ENCODE data around the gene IGSF3.

DNA sequence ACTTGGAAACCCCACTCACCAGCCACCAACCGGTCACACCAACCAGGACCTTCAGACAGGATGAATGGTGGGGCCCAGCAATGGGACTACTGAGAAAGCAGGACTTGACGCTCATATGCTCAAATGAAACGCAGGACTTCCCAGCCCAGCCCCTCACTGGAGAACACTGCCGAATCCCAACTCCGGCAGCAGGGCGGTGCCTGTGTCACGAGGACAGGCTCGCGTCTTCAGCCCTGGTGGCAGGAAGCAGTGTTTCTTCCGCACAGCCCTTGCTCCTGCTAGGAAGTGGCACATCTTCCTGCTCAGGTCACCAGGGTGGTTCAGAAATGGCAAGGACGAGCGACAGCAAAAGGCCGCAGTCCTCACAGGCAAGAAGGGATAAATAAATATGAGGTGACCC is 135.6 kb downstream of the IGSF3 start:
- TF ChIP-seq, protein P1, sequence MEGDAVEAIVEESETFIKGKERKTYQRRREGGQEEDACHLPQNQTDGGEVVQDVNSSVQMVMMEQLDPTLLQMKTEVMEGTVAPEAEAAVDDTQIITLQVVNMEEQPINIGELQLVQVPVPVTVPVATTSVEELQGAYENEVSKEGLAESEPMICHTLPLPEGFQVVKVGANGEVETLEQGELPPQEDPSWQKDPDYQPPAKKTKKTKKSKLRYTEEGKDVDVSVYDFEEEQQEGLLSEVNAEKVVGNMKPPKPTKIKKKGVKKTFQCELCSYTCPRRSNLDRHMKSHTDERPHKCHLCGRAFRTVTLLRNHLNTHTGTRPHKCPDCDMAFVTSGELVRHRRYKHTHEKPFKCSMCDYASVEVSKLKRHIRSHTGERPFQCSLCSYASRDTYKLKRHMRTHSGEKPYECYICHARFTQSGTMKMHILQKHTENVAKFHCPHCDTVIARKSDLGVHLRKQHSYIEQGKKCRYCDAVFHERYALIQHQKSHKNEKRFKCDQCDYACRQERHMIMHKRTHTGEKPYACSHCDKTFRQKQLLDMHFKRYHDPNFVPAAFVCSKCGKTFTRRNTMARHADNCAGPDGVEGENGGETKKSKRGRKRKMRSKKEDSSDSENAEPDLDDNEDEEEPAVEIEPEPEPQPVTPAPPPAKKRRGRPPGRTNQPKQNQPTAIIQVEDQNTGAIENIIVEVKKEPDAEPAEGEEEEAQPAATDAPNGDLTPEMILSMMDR (IDR thresholded peaks at IDR 0.05): no peak
- TF ChIP-seq POLR2AphosphoS5 (IDR thresholded peaks at IDR 0.05) (no peak), POLR2A (IDR thresholded peaks at IDR 0.05) (no peak)
